ENCODE data around the gene RCC1. TPM values are rescaled to one million over a fixed set of nuclear protein-coding genes. Genes with fewer than 3 reads are reported as not detected.

RCC1 gene
- total and polyA plus RNA-seq, 2 donors (not counting 3 experiments of a cell fraction or from before 2014, with no cell fraction given): 37.1 to 77.7 TPM

DNA sequence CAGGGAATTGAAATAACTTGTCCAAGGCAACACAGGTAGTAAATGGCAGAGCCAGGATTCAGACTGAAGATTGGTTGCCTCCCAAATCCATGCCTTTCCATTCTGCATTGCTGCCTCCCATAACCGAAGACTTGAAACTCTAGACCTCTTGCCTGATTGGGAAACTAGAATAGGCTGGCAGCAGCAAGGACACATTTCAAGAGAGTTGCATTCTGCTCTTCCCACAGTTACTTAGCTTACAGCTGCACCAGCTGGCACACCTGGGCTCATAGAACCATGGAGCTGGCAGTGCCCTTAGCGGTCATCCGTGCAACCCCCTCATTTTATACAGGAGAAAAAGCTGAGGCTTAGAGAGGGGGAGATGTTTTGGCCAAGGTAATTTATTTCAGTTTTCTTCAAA is 55.0 kb downstream of the RCC1 start:
- no peak overlapping the region for H3K4me3 ChIP-seq (replicated peaks in 1 of 3; ENCODE audit: insufficient read depth in 1 of 3, low read depth in 1 of 3, low read length in 3 of 3)
- H3K27ac ChIP-seq (ENCODE audit: insufficient read depth, low read depth, low read length): no peak overlapping the region
- H3K79me2 ChIP-seq (ENCODE audit: control insufficient read depth, insufficient read depth, low read length): no peaks in the 10 kb centered on the region
- DNase-seq (ENCODE audit: low read depth, low spot score) (no peak), FAIRE-seq (no peak)
- H3K9ac ChIP-seq (replicated peaks; ENCODE audit: extremely low read depth, insufficient read depth, low read length): no peak overlapping the region
- no peak overlapping the region for H3K4me2 ChIP-seq (ENCODE audit: insufficient read depth, low read length)
- H3K4me1 ChIP-seq (ENCODE audit: control insufficient read depth, extremely low read depth, insufficient read depth, low read length): no peaks in the 10 kb centered on the region
- no peak overlapping the region for H2AFZ ChIP-seq (ENCODE audit: low read depth, low read length)
- H4K20me1 ChIP-seq (replicated peaks; ENCODE audit: control insufficient read depth, extremely low read depth, insufficient read depth, low read length): no peaks in the 10 kb centered on the region
- no peaks in the 10 kb centered on the region for H3K9me1 ChIP-seq (replicated peaks; ENCODE audit: control insufficient read depth, extremely low read depth, insufficient read depth, low read length)
- POLR2A ChIA-PET: no interaction called here
- H3K9me3 ChIP-seq (replicated peaks; ENCODE audit: control insufficient read depth, insufficient read depth, low read length): no peaks in the 10 kb centered on the region
- intact Hi-C loops (cut with micrococcal nuclease) (no loop called here), dilution Hi-C loops (cut with MboI; ENCODE audit: extremely low pct_ligation_motif_present, low sequenced_read_pairs) (no loop called here)
- peaks cover 13 to 23% of the 10 kb centered on the region in 2 experiments for H3K36me3 ChIP-seq (ENCODE audit: control insufficient read depth in 2 of 2, extremely low read depth in 1 of 2, insufficient read depth in 2 of 2, low read length in 2 of 2)
- no peak for TF ChIP-seq EZH2 (IDR thresholded peaks at IDR 0.05; ENCODE audit: borderline replicate concordance, low read depth, low read length, severe bottlenecking)
- no peak for TF ChIP-seq FOS (IDR thresholded peaks at IDR 0.05; ENCODE audit: borderline replicate concordance, insufficient read depth, low read length)
- no peak for TF ChIP-seq MYC (IDR thresholded peaks at IDR 0.05; ENCODE audit: low read depth, low read length)
- no peak for TF ChIP-seq POLR2AphosphoS5 (IDR thresholded peaks at IDR 0.05; ENCODE audit: insufficient read depth, low read depth, low read length)
- TF ChIP-seq, protein P1, sequence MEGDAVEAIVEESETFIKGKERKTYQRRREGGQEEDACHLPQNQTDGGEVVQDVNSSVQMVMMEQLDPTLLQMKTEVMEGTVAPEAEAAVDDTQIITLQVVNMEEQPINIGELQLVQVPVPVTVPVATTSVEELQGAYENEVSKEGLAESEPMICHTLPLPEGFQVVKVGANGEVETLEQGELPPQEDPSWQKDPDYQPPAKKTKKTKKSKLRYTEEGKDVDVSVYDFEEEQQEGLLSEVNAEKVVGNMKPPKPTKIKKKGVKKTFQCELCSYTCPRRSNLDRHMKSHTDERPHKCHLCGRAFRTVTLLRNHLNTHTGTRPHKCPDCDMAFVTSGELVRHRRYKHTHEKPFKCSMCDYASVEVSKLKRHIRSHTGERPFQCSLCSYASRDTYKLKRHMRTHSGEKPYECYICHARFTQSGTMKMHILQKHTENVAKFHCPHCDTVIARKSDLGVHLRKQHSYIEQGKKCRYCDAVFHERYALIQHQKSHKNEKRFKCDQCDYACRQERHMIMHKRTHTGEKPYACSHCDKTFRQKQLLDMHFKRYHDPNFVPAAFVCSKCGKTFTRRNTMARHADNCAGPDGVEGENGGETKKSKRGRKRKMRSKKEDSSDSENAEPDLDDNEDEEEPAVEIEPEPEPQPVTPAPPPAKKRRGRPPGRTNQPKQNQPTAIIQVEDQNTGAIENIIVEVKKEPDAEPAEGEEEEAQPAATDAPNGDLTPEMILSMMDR (IDR thresholded peaks at IDR 0.05; ENCODE audit: extremely low read depth in 1 of 2, insufficient read depth in 1 of 2, low read depth in 1 of 2, low read length in 2 of 2): no peak
- TF ChIP-seq MAX (IDR thresholded peaks at IDR 0.05; ENCODE audit: insufficient read depth, insufficient read length): no peak
- TF ChIP-seq POLR2A (IDR thresholded peaks at IDR 0.05; ENCODE audit: low read depth, low read length): no peak
- TF ChIP-seq JUN (IDR thresholded peaks at IDR 0.05; ENCODE audit: borderline replicate concordance, insufficient read depth, insufficient read length, low read depth): no peak
- no peak for TF ChIP-seq GATA2 (IDR thresholded peaks at IDR 0.05; ENCODE audit: insufficient read depth, insufficient read length, low read depth, low read length)
- CTCF ChIA-PET: interaction anchor here (1.4 kb wide), 1 partner anchor 42 kb away, joined by 5 read pairs; no protein-coding TSS in a partner anchor
- H3K27me3 ChIP-seq (ENCODE audit: control insufficient read depth in 2 of 2, insufficient read depth in 2 of 2, low read length in 2 of 2): no peaks in the 10 kb centered on the region
- BruUV-seq (replicated peaks): no TSS peak

Data from endothelial cell of umbilical vein (primary cell).